ENCODE measurements around the gene SSBP3. TPM values are rescaled to one million over a fixed set of nuclear protein-coding genes. Genes with fewer than 3 reads are reported as not detected.

Gene SSBP3
- total RNA-seq, 1 donor from 2014 or later: 44.0 TPM

GRCh38 chr1:54302951-54303843 is 103.0 kb downstream of the SSBP3 start:
- no peaks in the 10 kb centered on the region for H3K36me3 ChIP-seq
- no peak overlapping the region for H3K4me3 ChIP-seq
- H3K27me3 ChIP-seq (ENCODE audit: low read depth): no peaks in the 10 kb centered on the region
- intact Hi-C loops (cut with DNase I): no loop called here
- H3K9me3 ChIP-seq: no peaks in the 10 kb centered on the region
- no peak for DNase-seq
- ATAC-seq: no peak
- H3K27ac ChIP-seq: no peak overlapping the region
- peaks cover 19% of the 10 kb centered on the region for H3K4me1 ChIP-seq
- TF ChIP-seq CTCF (IDR thresholded peaks at IDR 0.05): no peak

- no peak overlapping the region for H3K4me3 ChIP-seq
- ATAC-seq (no peak), DNase-seq (no peak)
- H3K27ac ChIP-seq: no peak overlapping the region
- intact Hi-C loops (cut with DNase I): no loop called here
- no peaks in the 10 kb centered on the region for H3K36me3 ChIP-seq
- H3K27me3 ChIP-seq (ENCODE audit: low read depth): no peaks in the 10 kb centered on the region
- no peaks in the 10 kb centered on the region for H3K9me3 ChIP-seq
- TF ChIP-seq CTCF (IDR thresholded peaks at IDR 0.05): no peak
- peaks cover 25% of the 10 kb centered on the region for H3K4me1 ChIP-seq
These were observed 103.6 kb downstream of the SSBP3 start for GRCh38 chr1:54302549-54302948.

GRCh38 chr1:54301497-54301896 is 104.7 kb downstream of the SSBP3 start:
- TF ChIP-seq CTCF (IDR thresholded peaks at IDR 0.05): no peak
- no peaks in the 10 kb centered on the region for H3K36me3 ChIP-seq
- peaks cover 33% of the 10 kb centered on the region for H3K4me1 ChIP-seq
- ATAC-seq (no peak), DNase-seq (no peak)
- intact Hi-C loops (cut with DNase I): no loop called here
- no peaks in the 10 kb centered on the region for H3K9me3 ChIP-seq
- H3K27ac ChIP-seq: no peak overlapping the region
- H3K4me3 ChIP-seq: no peak overlapping the region
- H3K27me3 ChIP-seq (ENCODE audit: low read depth): no peaks in the 10 kb centered on the region

GRCh38 chr1:54300401-54300800 is 105.8 kb downstream of the SSBP3 start:
- Histone ChIP-seq H3K9me3 (no peaks in the 10 kb centered on the region), H3K4me1 (peaks cover 37% of the 10 kb centered on the region), H3K36me3 (no peaks in the 10 kb centered on the region), H3K4me3 (no peak overlapping the region), H3K27me3 (ENCODE audit: low read depth) (no peaks in the 10 kb centered on the region), H3K27ac (no peak overlapping the region)
- DNase-seq (no peak), ATAC-seq (no peak)
- intact Hi-C loops (cut with DNase I): no loop called here
- no peak for TF ChIP-seq CTCF (IDR thresholded peaks at IDR 0.05)

- ATAC-seq (peak; percentile 55 to 69), DNase-seq (peak; percentile 58)
- peaks cover 37% of the 10 kb centered on the region for H3K4me1 ChIP-seq
- no peaks in the 10 kb centered on the region for H3K36me3 ChIP-seq
- no peak overlapping the region for H3K4me3 ChIP-seq
- no peak for TF ChIP-seq CTCF (IDR thresholded peaks at IDR 0.05)
- H3K27ac ChIP-seq: peak overlapping the region; percentile 36
- no peaks in the 10 kb centered on the region for H3K27me3 ChIP-seq (ENCODE audit: low read depth)
- H3K9me3 ChIP-seq: no peaks in the 10 kb centered on the region
- intact Hi-C loops (cut with DNase I): no loop called here
These were observed 107.2 kb downstream of the SSBP3 start for GRCh38 chr1:54299037-54299436.

All from lower lobe of right lung (tissue), 2 donors.